SK-N-SH (cell line): ENCODE measurements around the gene GBX1. TPM values are rescaled to one million over a fixed set of nuclear protein-coding genes. Genes with fewer than 3 reads are reported as not detected.

Source experiments
- CTCF ChIA-PET: fragments of 300-600, 350-600 bp; formaldehyde crosslinking; extraction: SDS; loops from one replicate; lab custom pipeline; 2021; lab: Yijun Ruan, JAX
- POLR2A ChIA-PET: fragments of 350-600 bp; sonication (Branson Sonifier 250); formaldehyde crosslinking; extraction: SDS; loops from one replicate; lab custom pipeline; 2020; ENCODE audit warnings: antibody characterized with exemption, inconsistent platforms; lab: Yijun Ruan, JAX
- DNase-seq: peaks from one replicate; pipeline ENCODE4 v3.0.0; 2012
- H2AFZ ChIP-seq: fragments of 200-600 bp; sonication (generic); 2 replicates; pipeline ENCODE4 v1.8.1; 2016; ENCODE audit warnings: antibody characterized with exemption, mild to moderate bottlenecking, low read depth
- H3F3A ChIP-seq: fragments of 200-600 bp; sonication (generic); replicated peaks from 2 replicates; pipeline ENCODE3; 2016; ENCODE audit warnings: antibody characterized with exemption, mild to moderate bottlenecking; ENCODE audit not compliant: insufficient read depth
- H3K27ac ChIP-seq, 2 experiments: fragments of 200-500 bp in 1 of 2; fragments of 200-600 bp in 1 of 2; sonication (Bioruptor generic) in 1 of 2; sonication (generic), shearing (Covaris generic) in 1 of 2; 2 replicates each; pipeline versions ENCODE4 v1.5.1 to v1.6.1; 2014 to 2016; ENCODE audit warnings: low read depth in 2 of 2, inconsistent platforms in 1 of 2, low read length in 1 of 2, mild to moderate bottlenecking in 1 of 2, mixed read lengths in 1 of 2
- H3K27me3 ChIP-seq: fragments of 200-600 bp; sonication (generic), shearing (Covaris generic); 2 replicates; pipeline ENCODE4 v1.6.1; 2016; ENCODE audit warnings: mixed run types; ENCODE audit not compliant: insufficient read depth
- H3K36me3 ChIP-seq, 2 experiments: fragments of 200-500 bp in 1 of 2; fragments of 200-600 bp in 1 of 2; sonication (Bioruptor generic) in 1 of 2; sonication (generic) in 1 of 2; replicated peaks in 1 of 2; 2 replicates each; pipeline versions ENCODE3 to v1.5.1; 2014 to 2016; ENCODE audit warnings: low read length in 1 of 2, mild to moderate bottlenecking in 1 of 2; ENCODE audit not compliant: insufficient read depth in 2 of 2, control insufficient read depth in 1 of 2
- H3K4me1 ChIP-seq, 2 experiments: fragments of 200-500 bp in 1 of 2; fragments of 200-600 bp in 1 of 2; sonication (Bioruptor generic) in 1 of 2; sonication (generic), shearing (Covaris generic) in 1 of 2; 2 replicates each; pipeline versions ENCODE4 v1.5.1 to v1.6.1; 2014 to 2016; ENCODE audit warnings: low read depth in 1 of 2, low read length in 1 of 2, mixed run types in 1 of 2; ENCODE audit not compliant: insufficient read depth in 2 of 2, control insufficient read depth in 1 of 2
- H3K4me2 ChIP-seq: fragments of 200-600 bp; sonication (generic), shearing (Covaris generic); 2 replicates; pipeline ENCODE4 v1.6.1; 2017; ENCODE audit warnings: mixed run types
- H3K4me3 ChIP-seq, 2 experiments: fragments of 200-500 bp in 1 of 2; fragments of 200-600 bp in 1 of 2; sonication (Bioruptor generic) in 1 of 2; sonication (generic), shearing (Covaris generic) in 1 of 2; 2 replicates each; pipeline versions ENCODE4 v1.5.1 to v1.8.1; 2014 to 2016; ENCODE audit warnings: low read depth in 2 of 2, inconsistent platforms in 1 of 2, low read length in 1 of 2, mild to moderate bottlenecking in 1 of 2, mixed read lengths in 1 of 2, moderate library complexity in 1 of 2
- H3K79me2 ChIP-seq: fragments of 200-600 bp; sonication (generic); 2 replicates; pipeline ENCODE4 v1.8.1; 2017; ENCODE audit warnings: mild to moderate bottlenecking; ENCODE audit not compliant: insufficient read depth
- H3K9ac ChIP-seq: fragments of 200-600 bp; sonication (generic); 2 replicates; pipeline ENCODE4 v1.6.1; 2017; ENCODE audit warnings: mixed run types
- H3K9me2 ChIP-seq: fragments of 200-600 bp; sonication (generic); 2 replicates; pipeline ENCODE4 v1.6.1; 2017; ENCODE audit warnings: mixed run types
- H3K9me3 ChIP-seq: fragments of 200-600 bp; sonication (generic); 2 replicates; pipeline ENCODE4 v1.6.1; 2017; ENCODE audit warnings: mixed run types, mild to moderate bottlenecking, moderate library complexity
- H4K20me1 ChIP-seq: fragments of 200-600 bp; sonication (generic); 2 replicates; pipeline ENCODE4 v1.6.1; 2017; ENCODE audit warnings: mild to moderate bottlenecking, mixed run types; ENCODE audit not compliant: insufficient read depth
- CHD2 ChIP-seq: fragments of 150-350 bp; IDR thresholded peaks from 2 replicates; pipeline ENCODE4 v1.6.1; 2018; ENCODE audit warnings: low read length; ENCODE audit not compliant: partially characterized antibody
- CTCF ChIP-seq: fragments of 200-600 bp; sonication (generic); IDR thresholded peaks from 2 replicates; pipeline ENCODE4 v1.6.1; 2017; ENCODE audit warnings: antibody characterized with exemption, mild to moderate bottlenecking, moderate library complexity
- ELF1 ChIP-seq: IDR thresholded peaks from 2 replicates; pipeline ENCODE4 v1.4.0; 2012
- FOXM1 ChIP-seq: IDR thresholded peaks from 2 replicates; pipeline ENCODE4 v1.4.0; 2012; ENCODE audit warnings: low read depth, mild to moderate bottlenecking
- GATA2 ChIP-seq: sonication (generic); formaldehyde crosslinking; IDR thresholded peaks from 2 replicates; pipeline ENCODE4 v1.5.0; 2020; ENCODE audit warnings: mild to moderate bottlenecking, missing genetic modification reagents
- MEF2A ChIP-seq: IDR thresholded peaks from 2 replicates; pipeline ENCODE4 v1.4.0; 2012; ENCODE audit warnings: low read depth, borderline replicate concordance
- NRF1 ChIP-seq: IDR thresholded peaks from 2 replicates; pipeline ENCODE4 v1.6.1; 2012; ENCODE audit warnings: low read depth, mild to moderate bottlenecking, low read length
- RAD21 ChIP-seq: IDR thresholded peaks from 2 replicates; pipeline ENCODE4 v1.6.1; 2012; ENCODE audit warnings: mild to moderate bottlenecking, low read length
- RXRA ChIP-seq: IDR thresholded peaks from 2 replicates; pipeline ENCODE4 v1.4.0; 2012; ENCODE audit warnings: low read depth, mild to moderate bottlenecking, borderline replicate concordance
- SIN3A ChIP-seq: IDR thresholded peaks from 2 replicates; pipeline ENCODE4 v1.6.1; 2012; ENCODE audit warnings: low read depth, mild to moderate bottlenecking, low read length, moderate library complexity, borderline replicate concordance
- TAF1 ChIP-seq: IDR thresholded peaks from 2 replicates; pipeline ENCODE4 v1.6.1; 2012; ENCODE audit warnings: low read depth, mild to moderate bottlenecking, low read length, moderate library complexity, borderline replicate concordance
- TCF12 ChIP-seq: IDR thresholded peaks from 2 replicates; pipeline ENCODE4 v1.4.0; 2012
- USF1 ChIP-seq: IDR thresholded peaks from 2 replicates; pipeline ENCODE4 v1.4.0; 2012; ENCODE audit warnings: low read depth, borderline replicate concordance
- USF2 ChIP-seq: fragments of 150-350 bp; IDR thresholded peaks from 2 replicates; pipeline ENCODE4 v1.6.1; 2017; ENCODE audit warnings: antibody characterized with exemption, low read length, low read depth, borderline replicate concordance
- ZBTB33 ChIP-seq: IDR thresholded peaks from 2 replicates; pipeline ENCODE4 v1.4.0; 2012; ENCODE audit warnings: low read depth, borderline replicate concordance
- WGBS: methylation state at CpG from one replicate; pipeline ENCODE4 v1.1.6; 2017; ENCODE audit warnings: low lambda C conversion rate; 5-methylcytosine and 5-hydroxymethylcytosine counted together
- polyA plus RNA-seq, 3 experiments: library from polyadenylated mRNA; depleted of rRNA; stranded (reverse); fragments of >200 nt; gene quantifications; 2 replicates each; pipeline ENCODE4 v1.2.3, GENCODE V29; 2012

GBX1 gene
- polyA plus RNA-seq, 1 of the 3 experiments (the other 2 are of a cell fraction): not detected

- Histone ChIP-seq H3K4me1 (no peaks in the 10 kb centered on the region), H4K20me1 (no peaks in the 10 kb centered on the region), H3K27ac (no peak overlapping the region), H3K9ac (no peak overlapping the region), H3K9me3 (no peaks in the 10 kb centered on the region), H3K27me3 (peaks cover 58% of the 10 kb centered on the region), H3K36me3 (no peaks in the 10 kb centered on the region), H3K4me2 (no peak overlapping the region), H3K9me2 (no peaks in the 10 kb centered on the region), H2AFZ (no peak overlapping the region), H3F3A (no peaks in the 10 kb centered on the region), H3K79me2 (no peaks in the 10 kb centered on the region), H3K4me3 (no peak overlapping the region)
- no peak for DNase-seq
- TF ChIP-seq TCF12 (no peak), RXRA (no peak), ELF1 (no peak), GATA2 (no peak), CTCF (no peak), NRF1 (no peak), TAF1 (no peak), FOXM1 (no peak), SIN3A (no peak), ZBTB33 (no peak), MEF2A (no peak), USF2 (no peak), CHD2 (no peak), USF1 (no peak), RAD21 (no peak)
- ChIA-PET CTCF (interaction anchor here (1.0 to 9.8 kb wide), 3 partner anchors 15 to 63 kb away, joined by 3 to 86 read pairs (median 60); partner anchors contain the start of gene GBX1), POLR2A (interaction anchor here (1.3 kb wide), 1 partner anchor 10 kb away, joined by 7 read pairs; no protein-coding TSS in a partner anchor)
- WGBS: 76% methylated on average over 13 of the region's 22 CpGs
These were observed 13.5 kb upstream of the GBX1 start for GRCh38 chr7:151181011-151181431.
